Upper lobe of right lung (tissue), 1 donor: ENCODE measurements around the gene LDLRAD3. TPM values are rescaled to one million over a fixed set of nuclear protein-coding genes. Genes with fewer than 3 reads are reported as not detected.

Experiments used
- ATAC-seq: fragments of 200-7000 bp; cut with Tn5 transposase; one replicate; pipeline ENCODE4 v1.9.1; 2020; ENCODE audit warnings: mild to moderate bottlenecking, moderate library complexity
- DNase-seq: peaks from one replicate; pipeline ENCODE4 v3.0.0-alpha.2; 2020
- H3K27ac ChIP-seq: fragments of 200-600 bp; one replicate; pipeline ENCODE4 v1.8.0; 2022
- H3K27me3 ChIP-seq: fragments of 200-600 bp; one replicate; pipeline ENCODE4 v1.8.0; 2022; ENCODE audit warnings: mild to moderate bottlenecking
- H3K36me3 ChIP-seq: fragments of 200-600 bp; one replicate; pipeline ENCODE4 v1.8.0; 2022
- H3K4me1 ChIP-seq: fragments of 200-600 bp; one replicate; pipeline ENCODE4 v1.8.0; 2022
- H3K4me3 ChIP-seq: fragments of 200-600 bp; one replicate; pipeline ENCODE4 v1.8.0; 2022; ENCODE audit warnings: mild to moderate bottlenecking
- H3K9me3 ChIP-seq: fragments of 200-600 bp; one replicate; pipeline ENCODE4 v1.8.0; 2022
- CTCF ChIP-seq: fragments of 200-600 bp; IDR thresholded peaks from one replicate; pipeline ENCODE4 v1.8.0; 2022; ENCODE audit warnings: antibody characterized with exemption
- intact Hi-C: fragments of 100-400 bp; cut with DNase I; formaldehyde crosslinking; loops from one replicate; pipeline ENCODE4 v1.11.0; 2022
- total RNA-seq: library from RNA; stranded (reverse); fragmentation: NEBNext Ultra II Directional; extraction: Animal tissue kit (Norgen Biotek cat#: 25700); gene quantifications from one replicate; pipeline ENCODE4 v1.2.1, GENCODE V29; 2021
- donor health status: DM: no; HTN: yes; CAD: no; lungs with severe emphysema.

The LDLRAD3 gene
- total RNA-seq, 1 donor from 2014 or later, result 7.9 TPM

- ATAC-seq (no peak), DNase-seq (no peak)
- Histone ChIP-seq H3K27me3 (no peaks in the 10 kb centered on the region), H3K4me1 (no peaks in the 10 kb centered on the region), H3K9me3 (no peaks in the 10 kb centered on the region), H3K27ac (no peak overlapping the region), H3K4me3 (no peak overlapping the region), H3K36me3 (no peaks in the 10 kb centered on the region)
- TF ChIP-seq CTCF, result no peak
- intact Hi-C loops, result no loop called here
Observed at GRCh38 chr11:36238036-36238631, 294.3 kb downstream of the LDLRAD3 start.

- no peaks in the 10 kb centered on the region for H3K4me1 ChIP-seq
- H3K36me3 ChIP-seq, result no peaks in the 10 kb centered on the region
- ATAC-seq (no peak), DNase-seq (no peak)
- no peak overlapping the region for H3K27ac ChIP-seq
- H3K4me3 ChIP-seq, result no peak overlapping the region
- intact Hi-C loops, result no loop called here
- H3K9me3 ChIP-seq, result no peaks in the 10 kb centered on the region
- no peak for TF ChIP-seq CTCF
- H3K27me3 ChIP-seq, result no peaks in the 10 kb centered on the region
Observed at GRCh38 chr11:36238881-36239280, 295.0 kb downstream of the LDLRAD3 start.

GRCh38 chr11:36239636-36240035, 295.8 kb downstream of the LDLRAD3 start:
- H3K9me3 ChIP-seq, result no peaks in the 10 kb centered on the region
- no peak for TF ChIP-seq CTCF
- no peak overlapping the region for H3K27ac ChIP-seq
- ATAC-seq (no peak), DNase-seq (no peak)
- no peaks in the 10 kb centered on the region for H3K36me3 ChIP-seq
- intact Hi-C loops, result no loop called here
- H3K4me1 ChIP-seq, result no peaks in the 10 kb centered on the region
- H3K4me3 ChIP-seq, result no peak overlapping the region
- H3K27me3 ChIP-seq, result no peaks in the 10 kb centered on the region

GRCh38 chr11:36240173-36240572, 296.3 kb downstream of the LDLRAD3 start:
- H3K36me3 ChIP-seq, result no peaks in the 10 kb centered on the region
- H3K27ac ChIP-seq, result no peak overlapping the region
- intact Hi-C loops, result no loop called here
- DNase-seq (no peak), ATAC-seq (no peak)
- TF ChIP-seq CTCF, result no peak
- no peak overlapping the region for H3K4me3 ChIP-seq
- H3K9me3 ChIP-seq, result no peaks in the 10 kb centered on the region
- no peaks in the 10 kb centered on the region for H3K4me1 ChIP-seq
- H3K27me3 ChIP-seq, result no peaks in the 10 kb centered on the region

GRCh38 chr11:36240801-36241200, 296.9 kb downstream of the LDLRAD3 start:
- no peak for DNase-seq
- no peak for ATAC-seq

More at GRCh38 chr11:36240801-36241200, 296.9 kb downstream of the LDLRAD3 start:
- intact Hi-C loops, result no loop called here
- H3K4me3 ChIP-seq, result no peak overlapping the region
- no peak overlapping the region for H3K27ac ChIP-seq
- H3K36me3 ChIP-seq, result no peaks in the 10 kb centered on the region
- no peaks in the 10 kb centered on the region for H3K27me3 ChIP-seq
- no peaks in the 10 kb centered on the region for H3K4me1 ChIP-seq
- no peaks in the 10 kb centered on the region for H3K9me3 ChIP-seq
- no peak for TF ChIP-seq CTCF
